ELF-1 (cell line): Measurements from ENCODE around the gene ASIC2.
"Not testable (repeated sequence)": the region's sequence is repeated elsewhere in the genome, so short reads cannot be mapped to it uniquely, and the experiment has no call there.

ENCODE experiments used
- DNase-seq: peaks from one replicate; pipeline ENCODE4 v3.0.0-alpha.2; 2016; ENCODE audit warnings: low read depth, low spot score

Gene ASIC2

DNA sequence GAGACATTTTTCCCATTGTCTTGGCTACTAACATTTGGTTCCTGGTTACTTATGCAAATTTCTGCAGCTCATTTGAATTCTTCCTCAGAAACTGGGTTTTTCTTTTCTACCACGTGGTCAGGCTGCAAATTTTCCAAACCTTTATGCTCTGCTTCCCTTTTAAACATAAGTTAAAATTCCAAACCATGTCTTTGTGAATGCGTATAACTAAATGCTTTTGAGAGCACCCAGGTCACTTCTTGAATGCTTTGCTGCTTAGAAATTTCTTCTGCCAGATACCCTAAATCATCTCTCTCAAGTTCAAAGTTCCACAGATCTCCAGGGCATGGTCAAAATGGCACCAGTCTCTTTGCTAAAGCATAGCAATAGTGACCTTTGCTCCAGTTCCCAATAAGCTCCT, 305.2 kb downstream of the ASIC2 start:
- not testable (repeated sequence) for DNase-seq

- not testable (repeated sequence) for DNase-seq
Measured at GRCh38 chr17:32987453-32987805, 305.7 kb downstream of the ASIC2 start.

DNA sequence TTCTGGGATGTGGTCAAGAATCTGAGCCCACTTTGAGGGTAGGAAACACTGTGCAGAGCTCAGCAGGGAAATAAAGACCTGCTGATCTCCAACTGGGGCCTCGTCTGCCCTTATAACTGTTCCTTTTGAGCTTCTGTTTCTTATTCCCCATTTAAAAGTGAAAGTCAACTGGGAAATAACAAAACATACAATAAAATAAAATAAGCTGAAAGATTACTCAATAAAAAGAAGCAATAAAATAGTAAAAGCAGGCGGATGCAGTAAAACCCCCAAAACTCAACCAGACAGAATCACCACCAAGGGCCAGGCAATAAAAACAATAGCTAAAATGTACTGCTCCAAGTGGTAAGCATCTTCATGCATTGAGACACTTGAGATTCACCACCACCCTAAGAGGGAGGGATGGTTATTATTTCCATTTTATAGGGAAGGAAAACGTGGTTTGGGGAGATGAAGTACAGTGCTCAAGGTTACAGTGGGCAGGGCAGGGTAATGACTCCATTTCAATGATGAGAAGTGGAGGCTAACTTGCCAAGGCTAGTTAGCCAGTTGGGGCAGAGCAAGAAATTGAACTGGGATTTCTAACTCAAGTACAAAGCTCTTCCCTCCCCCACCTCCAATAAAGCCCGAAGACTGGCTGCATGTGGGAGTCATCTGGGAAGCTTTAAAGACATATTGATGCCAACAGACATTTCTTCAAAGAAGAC, 307.9 kb downstream of the ASIC2 start:
- no peak for DNase-seq

DNA sequence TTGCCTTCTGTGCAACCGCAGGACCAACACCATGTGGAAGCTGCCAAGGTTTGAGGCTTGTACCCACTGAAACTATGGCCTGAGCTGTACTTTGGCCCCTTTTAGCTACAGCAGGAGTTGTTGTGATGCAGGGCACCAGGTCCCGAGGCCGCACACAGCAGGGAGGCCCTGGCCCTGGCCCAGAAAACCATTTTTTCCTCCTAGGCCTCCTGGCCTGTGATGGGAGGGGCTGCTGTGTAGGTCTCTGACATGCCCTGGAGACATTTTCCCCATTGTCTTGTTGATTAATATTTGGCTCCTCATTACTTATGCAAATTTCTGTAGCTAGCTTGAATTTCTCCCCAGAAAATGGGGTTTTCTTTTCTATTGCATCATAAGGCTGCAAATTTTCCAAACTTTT, 311.5 kb downstream of the ASIC2 start:
- not testable (repeated sequence) for DNase-seq

DNA sequence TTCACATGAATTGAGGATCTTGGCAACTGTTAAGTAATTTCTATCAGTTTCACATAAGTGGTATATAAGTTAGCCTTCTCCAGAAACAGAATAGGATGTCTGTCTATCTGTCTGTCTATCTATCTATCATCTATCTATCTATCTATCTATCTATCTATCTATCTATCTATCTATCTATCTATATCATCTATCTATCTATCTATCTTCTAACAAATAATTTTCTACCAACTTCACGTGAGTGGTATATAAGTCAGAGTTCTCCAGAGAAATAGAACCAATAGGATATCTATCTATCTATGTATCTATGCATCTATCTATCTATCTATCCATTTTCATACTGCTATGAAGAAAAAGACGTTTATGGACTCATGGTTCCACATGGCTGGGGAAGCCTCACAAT, 312.9 kb downstream of the ASIC2 start:
- no peak for DNase-seq

GRCh38 chr17:32976605-32977004, 316.5 kb downstream of the ASIC2 start:
- no peak for DNase-seq

- DNase-seq = no peak
Measured at GRCh38 chr17:32976131-32976530, 317.0 kb downstream of the ASIC2 start.

DNA sequence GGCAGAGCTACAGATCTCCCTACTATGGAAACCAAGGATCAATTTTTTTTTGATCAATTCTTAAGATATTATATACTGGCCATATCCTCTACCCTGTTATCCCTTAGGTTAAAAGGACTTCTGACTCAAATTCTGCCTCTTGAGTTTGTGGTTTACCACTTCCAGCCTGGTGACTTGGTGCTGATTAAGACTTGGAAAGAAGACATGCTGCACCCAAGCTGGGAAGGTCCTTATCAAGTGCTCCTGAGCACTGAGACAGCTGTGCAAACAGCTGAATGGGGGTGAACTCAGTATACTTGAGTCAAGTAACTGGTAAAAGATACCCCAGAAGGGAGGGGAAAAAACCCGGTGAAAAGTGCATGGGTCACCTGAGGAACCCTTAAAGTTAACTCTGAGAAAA, 321.9 kb downstream of the ASIC2 start:
- no peak for DNase-seq

DNA sequence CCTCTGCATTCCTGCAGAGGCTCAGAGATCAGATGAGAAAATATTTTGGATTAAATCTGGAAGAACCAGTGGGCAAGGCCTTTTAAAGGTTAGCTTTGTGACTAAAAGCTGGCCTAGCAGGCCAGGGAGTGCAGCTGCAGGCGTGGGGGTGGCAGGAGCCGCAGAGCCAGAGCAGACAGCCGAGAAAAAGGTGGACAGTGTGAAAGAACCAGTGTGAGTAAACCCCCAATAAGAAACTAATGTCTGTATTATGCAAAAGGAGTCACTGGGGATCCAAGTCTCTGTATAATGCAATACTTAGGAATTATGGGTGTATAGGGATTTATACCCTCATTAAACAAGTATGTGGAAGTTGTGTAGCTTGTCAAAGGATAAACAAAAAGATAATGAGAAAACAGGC, 322.8 kb downstream of the ASIC2 start:
- DNase-seq = no peak

DNA sequence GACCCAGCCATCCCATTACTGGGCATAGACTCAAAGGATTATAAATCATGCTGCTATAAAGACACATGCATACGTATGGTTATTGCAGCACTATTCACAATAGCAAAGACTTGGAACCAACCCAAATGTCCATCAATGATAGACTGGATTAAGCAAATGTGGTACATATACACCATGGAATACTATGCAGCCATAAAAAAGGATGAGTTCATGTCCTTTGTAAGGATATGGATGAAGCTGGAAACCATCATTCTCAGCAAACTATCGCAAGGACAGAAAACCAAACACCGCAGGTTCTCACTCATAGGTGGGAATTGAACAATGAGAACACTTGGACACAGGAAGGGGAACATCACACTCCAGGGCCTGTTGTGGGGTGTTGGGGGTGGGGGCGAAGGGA, 323.9 kb downstream of the ASIC2 start:
- not testable (repeated sequence) for DNase-seq

DNA sequence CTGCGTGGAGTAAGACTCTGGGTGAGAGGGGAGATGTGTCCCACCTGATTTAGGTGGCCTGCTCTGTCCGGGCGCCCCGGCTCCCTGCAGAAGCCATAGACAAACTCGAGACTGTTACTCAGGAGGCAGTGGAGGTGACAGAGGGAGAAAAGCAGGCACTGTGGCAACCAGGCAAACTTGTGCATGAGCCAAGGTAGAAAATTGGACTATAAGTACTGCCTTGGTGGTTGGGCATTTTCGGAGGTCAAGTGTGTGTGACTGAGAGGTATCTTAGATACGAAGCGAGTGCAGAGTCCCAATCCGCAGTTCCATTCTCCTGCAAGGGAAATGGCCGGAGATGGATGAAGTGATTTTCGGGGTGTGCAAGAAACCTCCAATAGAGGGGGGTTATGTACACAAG, 328.6 kb downstream of the ASIC2 start:
- no peak for DNase-seq
